HEK293 (cell line): ENCODE results near the gene EFCAB12.
"Not testable (repeated sequence)": the region's sequence is repeated elsewhere in the genome, so short reads cannot be mapped to it uniquely, and the experiment has no call there.

Experiments
- CTCF ChIP-seq: fragments of 450-650 bp; formaldehyde crosslinking; IDR thresholded peaks from 2 replicates; pipeline ENCODE4 v1.5.1; 2016; ENCODE audit warnings: missing biosample characterization, missing genetic modification characterization
- ZBTB7A ChIP-seq: fragments of 450-650 bp; formaldehyde crosslinking; IDR thresholded peaks from 2 replicates; pipeline ENCODE4 v1.5.1; 2016; ENCODE audit warnings: low read depth, missing biosample characterization, missing genetic modification characterization
- ZNF23 ChIP-seq: fragments of 450-650 bp; formaldehyde crosslinking; IDR thresholded peaks from 2 replicates; pipeline ENCODE4 v1.5.1; 2016; ENCODE audit warnings: missing biosample characterization, missing genetic modification characterization, borderline replicate concordance
- ZSCAN16 ChIP-seq: fragments of 450-650 bp; formaldehyde crosslinking; IDR thresholded peaks from 2 replicates; pipeline ENCODE4 v1.5.1; 2016; ENCODE audit warnings: missing biosample characterization, missing genetic modification characterization
- TF ChIP-seq, protein P1 (sequence below): fragments of 450-650 bp; formaldehyde crosslinking; IDR thresholded peaks from 2 replicates; pipeline ENCODE4 v1.5.1; 2016; ENCODE audit warnings: missing biosample characterization, missing genetic modification characterization
- TF ChIP-seq, protein P2 (sequence below): fragments of 450-650 bp; formaldehyde crosslinking; IDR thresholded peaks from 2 replicates; pipeline ENCODE4 v1.5.1; 2016; ENCODE audit warnings: missing biosample characterization, missing genetic modification characterization, low read depth

DNA sequence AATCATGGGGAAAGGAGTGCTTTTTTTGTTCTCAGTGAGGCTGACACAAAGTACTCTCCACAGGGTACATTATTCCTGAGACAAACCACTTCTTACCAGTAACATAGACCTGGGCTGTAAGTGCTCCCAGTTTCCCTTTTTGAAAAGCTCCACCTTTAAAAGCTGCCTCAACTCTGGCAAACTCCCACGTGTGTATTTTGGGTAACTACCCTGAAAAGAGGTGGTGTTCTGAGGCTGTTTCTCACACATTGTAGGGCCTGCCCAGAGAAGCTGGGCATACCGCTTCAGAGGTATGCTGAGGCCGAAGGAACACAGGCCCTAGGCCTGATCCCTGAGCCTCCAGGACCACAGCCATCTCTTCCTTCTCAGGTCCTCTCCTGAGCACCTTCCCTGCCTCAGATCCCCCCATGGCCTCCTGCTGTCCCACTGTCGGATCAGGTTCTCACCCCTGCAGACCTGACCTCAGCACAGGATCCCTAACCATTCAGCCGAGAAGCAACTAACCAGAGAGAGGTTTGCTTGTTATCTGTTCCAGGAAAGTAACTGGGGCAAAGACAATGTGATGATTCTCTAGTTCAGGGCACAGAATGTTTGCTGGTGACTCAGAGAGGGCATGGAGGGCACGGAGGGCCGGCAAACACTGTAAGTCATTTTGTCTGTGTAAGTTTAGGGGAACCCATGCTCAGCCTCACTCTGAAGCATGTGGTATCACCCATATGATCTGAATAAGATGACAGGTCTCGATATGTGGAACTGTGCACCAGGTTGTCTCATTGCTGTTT is 36.1 kb downstream of the EFCAB12 start:
- TF ChIP-seq ZNF23 (tag by site-specific recombination); ZSCAN16; CTCF; ZBTB7A (tag by site-specific recombination): not testable (repeated sequence)
- TF ChIP-seq, protein P1, sequence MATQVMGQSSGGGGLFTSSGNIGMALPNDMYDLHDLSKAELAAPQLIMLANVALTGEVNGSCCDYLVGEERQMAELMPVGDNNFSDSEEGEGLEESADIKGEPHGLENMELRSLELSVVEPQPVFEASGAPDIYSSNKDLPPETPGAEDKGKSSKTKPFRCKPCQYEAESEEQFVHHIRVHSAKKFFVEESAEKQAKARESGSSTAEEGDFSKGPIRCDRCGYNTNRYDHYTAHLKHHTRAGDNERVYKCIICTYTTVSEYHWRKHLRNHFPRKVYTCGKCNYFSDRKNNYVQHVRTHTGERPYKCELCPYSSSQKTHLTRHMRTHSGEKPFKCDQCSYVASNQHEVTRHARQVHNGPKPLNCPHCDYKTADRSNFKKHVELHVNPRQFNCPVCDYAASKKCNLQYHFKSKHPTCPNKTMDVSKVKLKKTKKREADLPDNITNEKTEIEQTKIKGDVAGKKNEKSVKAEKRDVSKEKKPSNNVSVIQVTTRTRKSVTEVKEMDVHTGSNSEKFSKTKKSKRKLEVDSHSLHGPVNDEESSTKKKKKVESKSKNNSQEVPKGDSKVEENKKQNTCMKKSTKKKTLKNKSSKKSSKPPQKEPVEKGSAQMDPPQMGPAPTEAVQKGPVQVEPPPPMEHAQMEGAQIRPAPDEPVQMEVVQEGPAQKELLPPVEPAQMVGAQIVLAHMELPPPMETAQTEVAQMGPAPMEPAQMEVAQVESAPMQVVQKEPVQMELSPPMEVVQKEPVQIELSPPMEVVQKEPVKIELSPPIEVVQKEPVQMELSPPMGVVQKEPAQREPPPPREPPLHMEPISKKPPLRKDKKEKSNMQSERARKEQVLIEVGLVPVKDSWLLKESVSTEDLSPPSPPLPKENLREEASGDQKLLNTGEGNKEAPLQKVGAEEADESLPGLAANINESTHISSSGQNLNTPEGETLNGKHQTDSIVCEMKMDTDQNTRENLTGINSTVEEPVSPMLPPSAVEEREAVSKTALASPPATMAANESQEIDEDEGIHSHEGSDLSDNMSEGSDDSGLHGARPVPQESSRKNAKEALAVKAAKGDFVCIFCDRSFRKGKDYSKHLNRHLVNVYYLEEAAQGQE (tag by site-specific recombination), result not testable (repeated sequence)
- TF ChIP-seq, protein P2, sequence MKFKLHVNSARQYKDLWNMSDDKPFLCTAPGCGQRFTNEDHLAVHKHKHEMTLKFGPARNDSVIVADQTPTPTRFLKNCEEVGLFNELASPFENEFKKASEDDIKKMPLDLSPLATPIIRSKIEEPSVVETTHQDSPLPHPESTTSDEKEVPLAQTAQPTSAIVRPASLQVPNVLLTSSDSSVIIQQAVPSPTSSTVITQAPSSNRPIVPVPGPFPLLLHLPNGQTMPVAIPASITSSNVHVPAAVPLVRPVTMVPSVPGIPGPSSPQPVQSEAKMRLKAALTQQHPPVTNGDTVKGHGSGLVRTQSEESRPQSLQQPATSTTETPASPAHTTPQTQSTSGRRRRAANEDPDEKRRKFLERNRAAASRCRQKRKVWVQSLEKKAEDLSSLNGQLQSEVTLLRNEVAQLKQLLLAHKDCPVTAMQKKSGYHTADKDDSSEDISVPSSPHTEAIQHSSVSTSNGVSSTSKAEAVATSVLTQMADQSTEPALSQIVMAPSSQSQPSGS (tag by site-specific recombination), result not testable (repeated sequence)
